Esophagus squamous epithelium (tissue), 5 donors: ENCODE results near the gene LYPD5. TPM values are rescaled to one million over a fixed set of nuclear protein-coding genes. Genes with fewer than 3 reads are reported as not detected.
A peak's percentile ranks its signal among the peaks of the same experiment; 100 is the strongest.

ENCODE experiments used
- DNase-seq: peaks from one replicate; lab custom pipeline; 2025; lab: John Stamatoyannopoulos, UW
- H3K27ac ChIP-seq, 4 donors: fragments of 200-600 bp; sonication (generic); one replicate each; pipeline ENCODE4 v1.5.1; 2016 to 2019; ENCODE audit warnings: mild to moderate bottlenecking in 1 of 4
- H3K27me3 ChIP-seq, 4 donors: fragments of 200-600 bp; sonication (generic); 1 replicate in 3 of 4; 2 replicates in 1 of 4; pipeline versions ENCODE4 v1.5.1 to v1.6.0; 2017 to 2021; ENCODE audit warnings: antibody characterized with exemption in 1 of 4
- H3K36me3 ChIP-seq, 3 donors: fragments of 200-600 bp; sonication (generic); one replicate each; pipeline ENCODE4 v1.5.1; 2016 to 2019
- H3K4me1 ChIP-seq, 3 donors: fragments of 200-600 bp; sonication (generic); one replicate each; pipeline ENCODE4 v1.5.1; 2017 to 2019
- H3K4me3 ChIP-seq, 4 donors: fragments of 200-600 bp; sonication (generic); 1 replicate in 3 of 4; 2 replicates in 1 of 4; pipeline ENCODE4 v1.5.1; 2016 to 2019; ENCODE audit warnings: mild to moderate bottlenecking in 2 of 4, moderate library complexity in 1 of 4
- H3K9me3 ChIP-seq, 3 donors: fragments of 200-600 bp; sonication (generic); one replicate each; pipeline ENCODE4 v1.5.1; 2016 to 2019
- POLR2A ChIP-seq, 4 donors: fragments of 450-650 bp; IDR thresholded peaks; one replicate each; pipeline ENCODE4 v1.6.1; 2017; ENCODE audit warnings: antibody characterized with exemption in 4 of 4, mild to moderate bottlenecking in 4 of 4, moderate library complexity in 3 of 4
- WGBS, 2 donors: methylation state at CpG; one replicate each; pipeline ENCODE4 v1.1.5; 2018; 5-methylcytosine and 5-hydroxymethylcytosine counted together
- intact Hi-C: fragments of 100-400 bp; cut with DNase I; formaldehyde crosslinking; loops from one replicate; pipeline ENCODE4 v1.15.0; 2022
- total RNA-seq, 4 donors: library from RNA; depleted of rRNA; stranded (reverse); fragments of >200 nt; gene quantifications; one replicate each; pipeline ENCODE4 v1.1.0, GENCODE V29; 2016
- TF ChIP-seq, protein P1 (sequence below), 6 experiments: fragments of 450-650 bp in 4 of 6; fragments of 200-600 bp in 2 of 6; sonication (generic) in 2 of 6; IDR thresholded peaks; one replicate each; pipeline ENCODE4 v1.5.1; 2016 to 2019; ENCODE audit warnings: antibody characterized with exemption in 6 of 6, mild to moderate bottlenecking in 4 of 6, moderate library complexity in 4 of 6
- donor health status: DM: yes; HTN: yes; CAD: no.

LYPD5 gene
- 10 to 100 TPM in 3 of 4 donors, 1 to 10 TPM in 1; 9.9 to 32.0 (median 22.4) TPM for total RNA-seq

- WGBS, 2 donors = 48 to 79% methylated on average over 10 to 11 of the region's 12 CpGs
- Histone ChIP-seq H3K4me1 (peaks cover 11 to 22% (median 13%) of the 10 kb centered on the region in 3 donors), H3K36me3 (no peaks in the 10 kb centered on the region), H3K4me3 (no peak within 1 kb of the TSS), H3K9me3 (no peaks in the 10 kb centered on the region), H3K27me3 (peaks cover 0 to 14% (median 0%) of the 10 kb centered on the region in 4 donors), H3K27ac (no peak within 1 kb of the TSS)
- intact Hi-C loops = no loop called here
- TF ChIP-seq, protein P1, sequence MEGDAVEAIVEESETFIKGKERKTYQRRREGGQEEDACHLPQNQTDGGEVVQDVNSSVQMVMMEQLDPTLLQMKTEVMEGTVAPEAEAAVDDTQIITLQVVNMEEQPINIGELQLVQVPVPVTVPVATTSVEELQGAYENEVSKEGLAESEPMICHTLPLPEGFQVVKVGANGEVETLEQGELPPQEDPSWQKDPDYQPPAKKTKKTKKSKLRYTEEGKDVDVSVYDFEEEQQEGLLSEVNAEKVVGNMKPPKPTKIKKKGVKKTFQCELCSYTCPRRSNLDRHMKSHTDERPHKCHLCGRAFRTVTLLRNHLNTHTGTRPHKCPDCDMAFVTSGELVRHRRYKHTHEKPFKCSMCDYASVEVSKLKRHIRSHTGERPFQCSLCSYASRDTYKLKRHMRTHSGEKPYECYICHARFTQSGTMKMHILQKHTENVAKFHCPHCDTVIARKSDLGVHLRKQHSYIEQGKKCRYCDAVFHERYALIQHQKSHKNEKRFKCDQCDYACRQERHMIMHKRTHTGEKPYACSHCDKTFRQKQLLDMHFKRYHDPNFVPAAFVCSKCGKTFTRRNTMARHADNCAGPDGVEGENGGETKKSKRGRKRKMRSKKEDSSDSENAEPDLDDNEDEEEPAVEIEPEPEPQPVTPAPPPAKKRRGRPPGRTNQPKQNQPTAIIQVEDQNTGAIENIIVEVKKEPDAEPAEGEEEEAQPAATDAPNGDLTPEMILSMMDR (IDR thresholded peaks at IDR 0.05) = no peak
- no peak for TF ChIP-seq POLR2A (IDR thresholded peaks at IDR 0.05)
- DNase-seq = no peak
These were observed at the start of gene LYPD5 for GRCh38 chr19:43802216-43802951. TSS of gene LYPD5 (minus strand) at chr19:43802447. CDS start at chr19:43802380, 67 bp downstream.

DNA sequence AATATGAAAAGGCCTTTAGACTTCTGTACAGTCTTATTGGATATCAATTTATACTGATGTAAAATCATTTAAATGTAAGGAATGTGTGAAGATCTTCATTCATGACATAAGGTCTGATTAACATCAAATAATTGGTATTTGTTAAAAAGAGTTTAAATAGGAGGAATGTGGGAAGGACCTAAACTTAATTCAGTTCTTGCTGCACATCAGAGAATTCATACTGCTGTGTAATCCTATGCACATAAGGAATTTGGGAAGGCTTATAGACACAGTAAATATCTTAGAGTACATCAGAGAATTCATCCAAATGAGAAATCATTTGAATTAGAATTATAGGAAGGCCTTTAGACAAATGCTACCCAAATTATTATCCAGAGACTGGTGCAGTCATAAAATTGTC is 46.6 kb upstream of the LYPD5 start:
- TF ChIP-seq, protein P1 (IDR thresholded peaks at IDR 0.05) = no peak
- TF ChIP-seq POLR2A (IDR thresholded peaks at IDR 0.05) = no peak
- no peaks in the 10 kb centered on the region for H3K27me3 ChIP-seq
- H3K4me3 ChIP-seq = no peak overlapping the region
- DNase-seq = no peak
- intact Hi-C loops = no loop called here
- no peaks in the 10 kb centered on the region for H3K4me1 ChIP-seq
- H3K9me3 ChIP-seq = peaks cover 10 to 99% (median 91%) of the 10 kb centered on the region in 3 donors
- peaks cover 0 to 69% (median 11%) of the 10 kb centered on the region in 3 donors for H3K36me3 ChIP-seq
- no peak overlapping the region for H3K27ac ChIP-seq

DNA sequence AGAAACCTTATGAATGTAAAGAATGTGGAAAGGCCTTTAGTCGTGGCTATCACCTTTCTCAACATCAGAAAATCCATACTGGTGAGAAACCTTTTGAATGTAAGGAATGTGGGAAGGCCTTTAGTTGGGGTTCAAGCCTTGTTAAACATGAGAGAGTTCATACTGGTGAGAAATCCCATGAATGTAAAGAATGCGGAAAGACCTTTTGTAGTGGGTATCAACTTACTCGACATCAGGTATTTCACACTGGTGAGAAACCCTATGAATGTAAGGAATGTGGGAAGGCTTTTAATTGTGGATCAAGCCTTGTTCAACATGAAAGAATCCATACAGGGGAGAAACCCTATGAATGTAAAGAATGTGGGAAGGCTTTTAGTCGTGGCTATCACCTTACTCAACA is 45.6 kb upstream of the LYPD5 start:
- intact Hi-C loops = no loop called here
- Histone ChIP-seq H3K4me3 (peak overlapping the region in 1 of 4 donors; percentile 4), H3K9me3 (peaks cover 10 to 99% (median 94%) of the 10 kb centered on the region in 3 donors), H3K36me3 (peaks cover 0 to 78% (median 11%) of the 10 kb centered on the region in 3 donors), H3K27ac (no peak overlapping the region), H3K4me1 (no peaks in the 10 kb centered on the region), H3K27me3 (no peaks in the 10 kb centered on the region)
- no peak for TF ChIP-seq POLR2A (IDR thresholded peaks at IDR 0.05)
- TF ChIP-seq, protein P1 (IDR thresholded peaks at IDR 0.05) = no peak
- DNase-seq = no peak
- 84 to 94% methylated on average over 4 of the region's 4 CpGs for WGBS, 2 donors

GRCh38 chr19:43847246-43847645 is 45.0 kb upstream of the LYPD5 start:
- Histone ChIP-seq H3K4me1 (no peaks in the 10 kb centered on the region), H3K36me3 (peaks cover 0 to 85% (median 16%) of the 10 kb centered on the region in 3 donors), H3K9me3 (peaks cover 10 to 99% (median 99%) of the 10 kb centered on the region in 3 donors), H3K27me3 (no peaks in the 10 kb centered on the region), H3K4me3 (no peak overlapping the region), H3K27ac (no peak overlapping the region)
- 88 to 92% methylated on average over 1 of the region's 1 CpG for WGBS, 2 donors
- TF ChIP-seq POLR2A (IDR thresholded peaks at IDR 0.05) = no peak
- TF ChIP-seq, protein P1 (IDR thresholded peaks at IDR 0.05) = no peak
- no peak for DNase-seq
- intact Hi-C loops = no loop called here

- Histone ChIP-seq H3K36me3 (peaks cover 22 to 100% (median 25%) of the 10 kb centered on the region in 3 donors), H3K9me3 (peaks cover 0 to 99% (median 93%) of the 10 kb centered on the region in 3 donors)
- no peak for TF ChIP-seq POLR2A (IDR thresholded peaks at IDR 0.05)
- TF ChIP-seq, protein P1 (IDR thresholded peaks at IDR 0.05) = no peak
These were observed 39.8 kb upstream of the LYPD5 start for GRCh38 chr19:43842007-43842406.

More at GRCh38 chr19:43842007-43842406, 39.8 kb upstream of the LYPD5 start:
- intact Hi-C loops = no loop called here
- H3K4me1 ChIP-seq = no peaks in the 10 kb centered on the region
- DNase-seq = no peak
- WGBS, 2 donors = 58 to 91% methylated on average over 2 of the region's 2 CpGs
- no peak overlapping the region for H3K4me3 ChIP-seq
- H3K27ac ChIP-seq = no peak overlapping the region
- H3K27me3 ChIP-seq = no peaks in the 10 kb centered on the region
